ENCODE measurements around the gene METTL27.
"Not testable (repeated sequence)": the region's sequence is repeated elsewhere in the genome, so short reads cannot be mapped to it uniquely, and the experiment has no call there.

METTL27 gene

GRCh38 chr7:73869011-73869798 is 26.9 kb upstream of the METTL27 start:
- no peak for DNase-seq

GRCh38 chr7:73866446-73866767 is 24.1 kb upstream of the METTL27 start:
- DNase-seq, result no peak

- DNase-seq, result no peak
Observed at GRCh38 chr7:73865738-73866445, 23.6 kb upstream of the METTL27 start.

GRCh38 chr7:73864981-73865711 is 22.8 kb upstream of the METTL27 start:
- no peak for DNase-seq

- DNase-seq, result no peak
Observed at GRCh38 chr7:73861305-73861704, 19.0 kb upstream of the METTL27 start.

- no peak for DNase-seq
Observed at GRCh38 chr7:73860859-73861258, 18.5 kb upstream of the METTL27 start, which contains the start of gene TMEM270. TMEM270 (plus strand) TSS chr7:73861159; CDS start chr7:73861195, 36 bp downstream.

GRCh38 chr7:73858807-73859206 is 16.5 kb upstream of the METTL27 start:
- DNase-seq, result no peak

- DNase-seq, result no peak
Observed at GRCh38 chr7:73856941-73857340, 14.6 kb upstream of the METTL27 start.

- no peak for DNase-seq
Observed at GRCh38 chr7:73852500-73852899, 10.2 kb upstream of the METTL27 start.

- DNase-seq, result no peak
Observed at GRCh38 chr7:73851410-73852338, 9.4 kb upstream of the METTL27 start.

- DNase-seq, result no peak
Observed at GRCh38 chr7:73850781-73851207, 8.5 kb upstream of the METTL27 start.

GRCh38 chr7:73847941-73848723 is 5.8 kb upstream of the METTL27 start:
- DNase-seq, result no peak

GRCh38 chr7:73845701-73846195 is 3.4 kb upstream of the METTL27 start:
- not testable (repeated sequence) for DNase-seq

- DNase-seq, result no peak
Observed at GRCh38 chr7:73844848-73845460, 2.6 kb upstream of the METTL27 start.

- no peak for DNase-seq
Observed at GRCh38 chr7:73844131-73844547, 1.8 kb upstream of the METTL27 start.

GRCh38 chr7:73841689-73842066 is 638 bp downstream of the METTL27 start:
- no peak for DNase-seq

- DNase-seq, result no peak
Observed at GRCh38 chr7:73840715-73841379, 1.5 kb downstream of the METTL27 start.

- no peak for DNase-seq
Observed at GRCh38 chr7:73839743-73840714, 2.3 kb downstream of the METTL27 start.

- no peak for DNase-seq
Observed at GRCh38 chr7:73839290-73839689, 3.0 kb downstream of the METTL27 start.

All from NCI-H774 (cell line).